Glomerular endothelial cell (primary cell): ENCODE results near the gene ADCY2. TPM values are rescaled to one million over a fixed set of nuclear protein-coding genes. Genes with fewer than 3 reads are reported as not detected.

ENCODE experiments used
- DNase-seq: peaks from one replicate; pipeline ENCODE4 v3.0.0-alpha.2; 2011; ENCODE audit warnings: low read depth, low spot score; ENCODE audit errors: extremely low read depth
- total RNA-seq: library from RNA; depleted of rRNA; stranded (reverse); fragments of >200 nt; gene quantifications from 2 replicates; pipeline ENCODE4 v1.2.3, GENCODE V29; 2015

Gene ADCY2
- not detected in 2 replicates for total RNA-seq

DNA sequence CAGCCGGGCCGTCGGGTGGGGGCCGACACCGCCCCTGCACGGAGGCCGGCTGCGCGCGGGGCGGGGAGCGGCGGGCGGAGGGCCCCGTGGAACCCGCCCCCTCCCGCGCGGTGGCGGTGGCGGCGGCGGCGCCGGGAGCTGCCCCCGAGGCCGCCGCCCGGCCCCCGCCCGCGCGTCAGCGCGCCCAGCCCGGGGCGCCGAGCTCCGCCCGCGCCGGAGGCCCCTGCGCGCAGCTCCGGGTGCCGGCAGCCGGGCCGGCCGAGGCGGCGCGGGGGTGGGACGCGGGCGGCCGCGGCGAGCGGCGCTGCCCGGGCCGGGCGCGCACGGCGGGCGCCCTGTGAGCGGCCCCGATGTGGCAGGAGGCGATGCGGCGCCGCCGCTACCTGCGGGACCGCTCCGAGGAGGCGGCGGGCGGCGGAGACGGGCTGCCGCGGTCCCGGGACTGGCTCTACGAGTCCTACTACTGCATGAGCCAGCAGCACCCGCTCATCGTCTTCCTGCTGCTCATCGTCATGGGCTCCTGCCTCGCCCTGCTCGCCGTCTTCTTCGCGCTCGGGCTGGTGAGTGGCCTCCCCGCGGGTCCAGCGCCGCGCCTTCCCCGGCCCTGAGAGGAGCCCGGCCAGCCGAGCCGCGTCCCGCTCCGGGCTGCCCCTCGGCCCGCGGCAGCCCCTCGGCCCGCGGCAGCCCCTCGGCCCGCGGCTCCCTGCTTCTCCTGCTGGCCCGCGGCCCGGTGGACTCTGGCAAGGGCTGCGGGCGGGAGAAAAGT, at the start of gene ADCY2:
TSS of gene ADCY2 (plus strand) at position 192 of the 766 bp plus-strand sequence. CDS start at position 351, 159 bp downstream.
- DNase-seq = no peak

DNA sequence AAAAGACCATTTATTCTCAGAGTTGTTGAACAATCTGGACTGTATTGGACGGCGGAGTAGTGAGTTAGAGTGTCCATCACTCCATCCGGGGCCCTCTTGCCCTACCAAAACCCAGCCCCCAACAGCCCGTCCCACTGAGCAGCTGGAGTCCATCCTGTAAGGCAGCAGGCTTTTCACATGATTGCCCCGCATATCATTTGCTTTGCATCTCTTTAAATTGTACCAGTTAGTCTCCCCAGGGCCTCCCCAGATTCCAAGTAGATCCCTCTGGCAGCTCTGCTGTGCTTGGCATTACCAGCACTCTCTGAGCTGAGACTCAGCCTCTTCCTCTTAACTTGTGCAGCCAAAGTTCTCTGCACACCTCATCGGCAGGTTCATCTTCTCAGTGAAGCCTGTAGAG, 48.6 kb upstream of the ADCY2 start:
- no peak for DNase-seq

- no peak for DNase-seq
Measured at GRCh38 chr5:7348168-7348854, 47.6 kb upstream of the ADCY2 start.

DNA sequence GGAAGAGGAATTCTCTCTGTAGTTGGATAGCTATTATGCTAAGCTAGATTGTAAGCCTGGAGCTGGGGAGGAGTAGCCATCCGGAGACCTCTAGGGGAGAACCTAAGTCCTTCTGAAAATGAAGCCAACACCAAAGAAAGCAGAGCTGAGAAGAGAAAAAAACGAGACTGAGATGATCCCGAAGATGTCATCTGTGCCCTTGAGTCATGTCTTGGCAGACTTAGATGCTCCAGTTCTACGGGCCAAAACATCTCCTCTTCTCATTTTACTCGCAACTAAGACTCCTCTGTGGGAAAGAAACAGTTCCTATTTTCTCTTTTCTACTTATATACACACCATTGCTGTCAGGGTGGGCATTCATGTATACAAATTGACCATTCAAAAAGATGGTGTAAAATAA, 34.3 kb upstream of the ADCY2 start:
- DNase-seq = no peak

- no peak for DNase-seq
Measured at GRCh38 chr5:7363067-7363677, 32.8 kb upstream of the ADCY2 start.

DNA sequence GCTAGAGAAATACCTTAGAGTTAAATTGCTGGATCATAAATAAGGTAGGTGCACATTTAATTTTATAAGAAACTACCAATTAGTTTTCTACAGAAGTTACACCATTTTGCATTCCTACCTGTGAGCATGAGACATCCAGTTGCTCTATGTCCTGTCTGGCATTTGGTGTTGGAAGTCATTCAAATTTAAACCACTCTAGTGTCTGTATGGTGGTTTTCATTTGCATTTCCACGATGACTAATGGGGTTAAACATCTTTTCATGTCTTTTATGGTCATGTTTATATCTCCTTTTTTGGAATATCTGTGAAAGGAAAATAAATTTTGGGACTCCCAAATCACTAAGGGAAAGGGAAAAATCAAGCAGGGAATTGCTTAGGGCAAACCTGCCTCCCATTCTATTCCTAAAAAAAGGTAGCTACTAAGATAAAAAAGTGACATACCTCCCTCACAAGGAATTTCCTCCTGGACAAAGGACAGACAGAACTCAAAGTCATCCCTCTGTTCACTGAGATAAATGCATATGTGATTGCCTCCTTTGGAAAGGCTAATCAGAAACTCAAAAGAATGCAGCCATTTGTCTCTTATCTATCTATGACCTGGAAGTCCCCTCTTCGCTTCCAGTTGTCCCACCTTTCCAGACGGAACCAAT, 31.6 kb upstream of the ADCY2 start:
- DNase-seq = no peak

DNA sequence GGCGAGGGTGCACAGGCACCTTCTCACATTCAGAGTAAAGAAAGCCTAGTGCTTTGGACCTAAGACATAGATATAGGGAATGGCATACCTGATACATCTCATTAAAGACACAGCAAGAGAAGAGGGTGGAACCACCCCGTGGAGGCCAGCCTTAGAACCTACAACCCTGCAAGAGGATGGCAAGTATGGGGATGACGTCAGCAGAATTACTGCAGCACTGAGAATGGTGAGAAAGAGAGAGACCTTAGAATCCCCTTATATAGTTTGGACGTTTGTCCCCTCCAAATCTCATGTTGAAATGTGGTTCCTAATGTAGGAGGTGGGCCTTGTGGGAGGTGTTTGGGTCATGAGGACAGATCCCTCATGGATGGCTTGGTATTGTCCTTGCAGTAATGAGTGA, 28.2 kb upstream of the ADCY2 start:
- no peak for DNase-seq

- no peak for DNase-seq
Measured at GRCh38 chr5:7372399-7372798, 23.5 kb upstream of the ADCY2 start.

DNA sequence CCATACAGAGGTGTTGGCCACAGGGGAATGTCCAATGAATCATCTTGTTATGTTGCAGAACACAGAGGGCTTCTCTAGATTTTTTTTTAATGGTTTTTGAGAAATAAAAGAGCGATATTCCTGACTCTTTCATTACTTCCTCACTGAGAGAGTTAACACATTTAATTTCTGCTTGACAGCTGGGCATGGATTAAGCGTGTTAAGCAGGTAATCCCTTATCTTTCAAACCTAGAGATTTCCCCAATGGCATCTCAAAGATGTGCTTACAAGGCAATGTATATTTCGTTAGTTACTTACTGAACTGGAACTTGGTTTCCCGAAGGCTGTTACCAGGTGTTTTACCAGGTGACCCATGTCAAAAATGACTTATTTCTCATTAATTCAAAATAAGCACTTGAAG, 21.8 kb upstream of the ADCY2 start:
- no peak for DNase-seq

DNA sequence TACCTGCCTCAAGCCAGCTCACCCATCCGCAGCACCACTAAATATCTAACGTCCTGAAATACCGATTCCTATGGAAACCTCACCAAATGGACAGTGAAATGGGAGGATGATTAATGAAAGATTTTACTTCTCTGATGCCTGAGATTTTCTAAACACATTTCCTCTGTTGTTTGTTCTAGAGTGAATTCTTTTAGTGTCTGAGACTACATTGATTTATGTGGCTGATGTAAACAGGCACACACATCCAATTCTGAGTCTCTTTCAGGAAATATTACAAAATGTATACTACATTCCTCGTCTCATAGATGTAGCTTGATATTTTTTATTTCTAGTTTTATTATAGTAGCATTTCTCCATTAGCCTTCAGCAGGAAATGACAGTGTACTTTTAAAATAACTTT, 20.5 kb upstream of the ADCY2 start:
- no peak for DNase-seq

GRCh38 chr5:7376871-7377270, 19.1 kb upstream of the ADCY2 start:
- DNase-seq = no peak

GRCh38 chr5:7377761-7378160, 18.2 kb upstream of the ADCY2 start:
- DNase-seq = no peak

DNA sequence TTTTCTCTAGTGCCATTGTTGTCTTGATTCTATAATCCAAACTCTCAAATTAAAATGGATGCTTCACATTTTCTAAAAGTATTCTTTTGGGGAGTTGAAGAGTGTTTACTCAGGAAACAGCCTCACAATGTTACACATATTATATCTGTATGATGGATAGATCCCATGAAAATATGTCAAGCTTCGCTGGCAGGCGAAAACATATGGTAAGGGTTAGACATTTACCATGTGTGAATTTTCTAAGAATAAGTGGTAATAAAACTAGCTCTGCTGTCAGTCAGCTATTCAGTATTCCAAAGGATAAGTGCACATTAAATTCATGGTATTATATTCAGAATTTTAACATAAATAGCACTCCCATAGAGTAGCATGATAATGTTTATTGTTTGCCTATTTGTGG, 13.3 kb upstream of the ADCY2 start:
- DNase-seq = no peak

DNA sequence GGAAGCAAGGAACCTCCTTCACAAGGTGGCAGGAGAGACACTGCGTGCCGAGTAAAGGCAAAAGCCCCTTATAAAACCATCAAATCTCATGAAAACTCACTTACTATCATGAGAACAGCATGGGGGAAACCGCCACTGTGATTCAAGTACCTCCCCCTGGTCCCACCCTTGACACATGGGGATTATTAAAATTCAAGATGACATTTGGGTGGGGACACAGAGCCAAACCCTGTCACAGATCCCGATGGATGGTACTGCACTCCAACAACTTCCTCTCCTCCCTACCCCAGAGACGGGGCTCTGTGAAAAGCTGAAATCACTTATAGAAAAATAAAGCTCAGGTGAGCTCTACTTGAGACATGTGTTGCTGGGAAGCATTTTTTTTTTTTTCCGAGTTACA, 10.3 kb upstream of the ADCY2 start:
- no peak for DNase-seq

- no peak for DNase-seq
Measured at GRCh38 chr5:7388553-7388952, 7.4 kb upstream of the ADCY2 start.

- no peak for DNase-seq
Measured at GRCh38 chr5:7391215-7391614, 4.7 kb upstream of the ADCY2 start.

DNA sequence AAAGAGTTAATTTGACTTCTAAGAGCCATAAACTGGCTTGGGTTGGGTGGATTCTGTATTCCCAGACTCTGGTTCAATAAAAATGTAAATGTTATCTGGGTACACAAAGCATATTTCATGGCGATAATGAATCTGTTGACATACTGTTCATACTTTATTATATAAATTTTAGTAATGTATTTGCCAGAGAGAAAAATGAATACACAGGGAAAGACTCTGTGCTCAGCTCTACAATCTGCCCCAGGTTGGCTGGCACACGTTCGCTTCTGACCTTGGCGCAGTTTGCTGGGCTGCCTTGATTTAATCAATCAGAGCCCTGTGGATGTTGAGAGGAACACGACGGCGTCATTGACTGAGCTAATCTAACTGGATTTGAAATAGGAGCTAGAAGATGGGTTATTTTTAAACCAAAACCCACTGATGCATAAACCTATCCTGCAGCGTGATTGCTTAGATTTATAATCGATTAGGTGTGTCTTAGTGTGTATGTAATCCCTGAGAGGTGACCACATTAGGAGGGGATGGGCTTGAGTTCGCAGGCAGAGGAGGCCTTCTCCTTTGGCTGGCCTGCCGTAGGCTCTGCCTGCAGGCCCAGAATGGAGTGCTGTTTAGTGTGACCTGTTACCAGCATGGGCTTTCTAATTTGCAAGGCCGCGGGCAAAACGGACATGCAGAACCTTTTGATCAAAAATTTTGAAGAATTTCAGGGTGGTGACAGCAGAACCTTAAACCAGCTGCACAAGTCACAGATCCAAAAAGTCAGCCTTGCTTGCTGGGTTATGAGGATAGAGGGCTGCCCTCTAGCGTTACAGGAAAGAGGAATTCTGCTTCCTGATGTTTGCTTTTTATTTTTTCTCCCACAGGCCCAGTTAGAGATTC, 3.9 kb upstream of the ADCY2 start:
- no peak for DNase-seq

- no peak for DNase-seq
Measured at GRCh38 chr5:7392693-7393024, 3.3 kb upstream of the ADCY2 start.

DNA sequence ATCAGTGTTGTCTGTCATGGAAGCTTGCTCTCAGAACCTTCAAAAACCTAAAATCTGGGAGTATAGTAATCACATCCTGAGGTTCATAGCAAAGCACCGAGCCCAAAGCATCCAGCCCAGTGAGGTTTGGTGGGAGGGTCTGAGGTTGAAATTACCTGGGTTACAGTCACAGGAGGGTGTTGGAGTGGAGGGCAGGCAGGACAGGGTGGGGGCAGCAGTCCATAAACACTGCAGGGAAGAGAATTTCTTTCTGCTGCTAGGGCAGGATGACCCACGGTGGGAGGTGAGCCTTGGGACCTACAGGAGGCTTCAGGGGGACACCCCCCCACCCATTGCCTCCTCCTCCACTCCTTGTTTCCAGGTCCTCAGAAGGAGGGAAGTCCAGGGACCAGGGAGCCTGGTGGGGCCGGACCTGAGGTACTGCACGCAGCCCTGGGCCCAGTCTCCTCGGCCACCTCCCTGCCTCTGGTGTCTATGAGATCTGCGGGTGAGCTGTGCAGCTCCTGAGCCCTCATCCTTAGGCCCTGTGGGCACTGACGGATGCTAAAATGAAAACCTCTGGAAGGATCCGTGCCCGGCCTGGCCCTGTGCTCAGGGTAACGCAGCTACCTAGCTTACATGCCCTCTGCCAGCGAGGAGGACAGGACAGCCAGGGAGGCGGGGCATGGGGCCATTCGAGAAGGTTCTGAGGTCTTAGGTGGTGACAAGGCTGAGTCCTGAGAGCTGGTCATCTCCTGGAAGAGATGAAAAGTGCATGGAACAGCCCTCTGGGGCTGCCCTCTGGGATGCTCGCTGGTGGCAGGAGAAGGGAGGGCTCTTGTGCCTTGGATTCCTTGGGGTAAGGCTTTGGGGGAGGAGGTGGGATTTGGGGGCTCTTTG, 1.8 kb upstream of the ADCY2 start:
- DNase-seq = no peak
